Left ventricle myocardium inferior (tissue), 1 donor: ENCODE results near the gene ZNF275. TPM values are rescaled to one million over a fixed set of nuclear protein-coding genes. Genes with fewer than 3 reads are reported as not detected.

Experiments
- DNase-seq: peaks from one replicate; pipeline ENCODE4 v3.0.0-alpha.2; 2020
- H3K27ac ChIP-seq: fragments of 200-600 bp; replicated peaks from 2 replicates; pipeline ENCODE4 v1.8.0; 2021
- H3K27me3 ChIP-seq: fragments of 200-600 bp; 2 replicates; pipeline ENCODE4 v1.8.0; 2021; ENCODE audit warnings: low read depth
- H3K36me3 ChIP-seq: fragments of 200-600 bp; 2 replicates; pipeline ENCODE4 v1.8.0; 2021
- H3K4me1 ChIP-seq: fragments of 200-600 bp; 2 replicates; pipeline ENCODE4 v1.8.0; 2021
- H3K4me3 ChIP-seq: fragments of 200-600 bp; 2 replicates; pipeline ENCODE4 v1.8.0; 2021; ENCODE audit warnings: mild to moderate bottlenecking, moderate library complexity
- H3K9me3 ChIP-seq: fragments of 200-600 bp; replicated peaks from 2 replicates; pipeline ENCODE4 v1.8.0; 2021
- intact Hi-C: fragments of 100-400 bp; cut with micrococcal nuclease; formaldehyde crosslinking; loops from one replicate; pipeline ENCODE4 v1.11.0; 2022
- total RNA-seq: library from RNA; stranded (reverse); fragmentation: NEBNext Ultra II Directional; extraction: Animal tissue kit (Norgen Biotek cat#: 25700); gene quantifications from one replicate; pipeline ENCODE4 v1.2.1, GENCODE V29; 2021
- TF ChIP-seq, protein P1 (sequence below): fragments of 200-600 bp; IDR thresholded peaks from 2 replicates; pipeline ENCODE4 v1.8.0; 2021; ENCODE audit warnings: antibody characterized with exemption, mild to moderate bottlenecking, borderline replicate concordance
- donor health status: DM: no; HTN: yes; CAD: no; lungs with severe emphysema.

The ZNF275 gene
- total RNA-seq, 1 donor from 2014 or later: 6.4 TPM

DNA sequence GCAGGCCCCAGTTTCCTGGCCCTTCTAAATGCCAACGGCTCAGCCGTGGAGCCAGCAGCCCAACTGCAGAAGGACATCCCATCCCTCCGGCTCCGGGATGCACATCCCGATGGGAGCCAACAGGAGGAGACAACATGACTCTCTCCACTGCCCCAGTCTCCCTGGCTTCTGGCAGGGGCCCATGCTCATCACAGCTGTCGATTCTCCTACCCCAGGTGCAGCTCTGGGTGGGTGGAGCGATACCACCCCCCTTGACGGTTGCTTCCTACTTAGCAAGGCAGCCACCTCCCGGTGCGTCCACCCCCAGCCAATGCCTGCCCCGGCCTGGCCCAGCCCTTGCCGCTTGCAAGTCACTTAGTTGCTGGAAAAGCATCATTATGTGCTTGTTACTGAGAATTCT, 19.5 kb downstream of the ZNF275 start:
- no peak for DNase-seq
- Histone ChIP-seq H3K9me3 (no peaks in the 10 kb centered on the region), H3K4me1 (no peaks in the 10 kb centered on the region), H3K36me3 (no peaks in the 10 kb centered on the region), H3K27me3 (no peaks in the 10 kb centered on the region), H3K4me3 (no peak overlapping the region), H3K27ac (no peak overlapping the region)
- TF ChIP-seq, protein P1, sequence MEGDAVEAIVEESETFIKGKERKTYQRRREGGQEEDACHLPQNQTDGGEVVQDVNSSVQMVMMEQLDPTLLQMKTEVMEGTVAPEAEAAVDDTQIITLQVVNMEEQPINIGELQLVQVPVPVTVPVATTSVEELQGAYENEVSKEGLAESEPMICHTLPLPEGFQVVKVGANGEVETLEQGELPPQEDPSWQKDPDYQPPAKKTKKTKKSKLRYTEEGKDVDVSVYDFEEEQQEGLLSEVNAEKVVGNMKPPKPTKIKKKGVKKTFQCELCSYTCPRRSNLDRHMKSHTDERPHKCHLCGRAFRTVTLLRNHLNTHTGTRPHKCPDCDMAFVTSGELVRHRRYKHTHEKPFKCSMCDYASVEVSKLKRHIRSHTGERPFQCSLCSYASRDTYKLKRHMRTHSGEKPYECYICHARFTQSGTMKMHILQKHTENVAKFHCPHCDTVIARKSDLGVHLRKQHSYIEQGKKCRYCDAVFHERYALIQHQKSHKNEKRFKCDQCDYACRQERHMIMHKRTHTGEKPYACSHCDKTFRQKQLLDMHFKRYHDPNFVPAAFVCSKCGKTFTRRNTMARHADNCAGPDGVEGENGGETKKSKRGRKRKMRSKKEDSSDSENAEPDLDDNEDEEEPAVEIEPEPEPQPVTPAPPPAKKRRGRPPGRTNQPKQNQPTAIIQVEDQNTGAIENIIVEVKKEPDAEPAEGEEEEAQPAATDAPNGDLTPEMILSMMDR: no peak
- intact Hi-C loops: no loop called here

DNA sequence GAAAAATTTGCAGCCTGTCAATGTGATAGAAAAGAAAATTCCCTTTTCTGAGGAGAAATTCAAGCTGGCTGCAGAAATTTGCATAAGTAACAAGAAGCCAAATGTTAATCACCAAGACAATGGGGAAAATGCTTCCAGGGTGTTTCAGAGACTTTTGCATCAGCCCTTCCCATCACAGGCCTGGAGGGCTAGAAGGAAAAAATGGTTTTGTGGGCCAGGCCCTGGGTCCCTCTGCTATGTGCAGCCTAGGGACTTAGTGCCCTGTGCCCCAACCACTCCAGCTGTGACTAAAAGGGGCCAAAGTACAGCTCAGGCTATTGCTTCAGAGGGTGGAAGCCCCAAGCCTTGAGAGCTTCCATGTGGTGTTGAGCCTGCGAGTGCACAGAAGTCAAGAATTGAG, 23.9 kb downstream of the ZNF275 start:
- TF ChIP-seq, protein P1: no peak
- no peak for DNase-seq
- Histone ChIP-seq H3K9me3 (no peaks in the 10 kb centered on the region), H3K4me3 (no peak overlapping the region), H3K27me3 (no peaks in the 10 kb centered on the region), H3K27ac (no peak overlapping the region), H3K36me3 (no peaks in the 10 kb centered on the region), H3K4me1 (no peaks in the 10 kb centered on the region)
- intact Hi-C loops: no loop called here

DNA sequence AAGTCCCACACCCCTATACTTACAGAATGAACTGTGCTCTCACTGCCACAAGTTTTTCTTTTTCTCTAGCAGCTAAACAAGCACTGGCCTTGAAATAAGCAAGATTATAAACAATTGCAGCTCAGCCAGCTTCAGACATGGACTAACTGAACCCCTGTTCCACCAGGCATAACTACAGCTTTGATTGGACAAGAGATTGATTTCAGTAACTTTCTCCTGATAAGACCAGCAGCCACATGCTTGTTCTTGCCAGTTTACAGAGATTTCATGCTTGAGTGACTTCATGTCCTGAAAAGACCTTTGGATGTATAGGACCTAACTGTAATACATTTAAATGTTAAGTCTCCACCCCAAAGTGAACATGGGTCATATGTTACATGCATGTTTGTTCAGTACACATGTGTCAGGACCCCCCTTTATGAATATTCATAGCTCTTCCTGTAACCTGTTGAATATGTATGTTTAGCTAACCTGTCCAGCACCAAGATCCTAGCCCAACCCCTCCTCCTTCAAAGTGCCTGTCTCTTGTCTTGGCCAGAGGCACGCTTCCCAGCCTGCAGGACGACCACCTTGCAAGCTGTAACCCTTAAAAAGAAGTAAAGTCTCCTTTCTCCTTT, 27.9 kb downstream of the ZNF275 start:
- no peaks in the 10 kb centered on the region for H3K27me3 ChIP-seq
- TF ChIP-seq, protein P1: no peak
- H3K36me3 ChIP-seq: no peaks in the 10 kb centered on the region
- intact Hi-C loops: no loop called here
- H3K9me3 ChIP-seq: no peaks in the 10 kb centered on the region
- no peak for DNase-seq
- H3K4me3 ChIP-seq: no peak overlapping the region
- H3K27ac ChIP-seq: no peak overlapping the region
- H3K4me1 ChIP-seq: no peaks in the 10 kb centered on the region

DNA sequence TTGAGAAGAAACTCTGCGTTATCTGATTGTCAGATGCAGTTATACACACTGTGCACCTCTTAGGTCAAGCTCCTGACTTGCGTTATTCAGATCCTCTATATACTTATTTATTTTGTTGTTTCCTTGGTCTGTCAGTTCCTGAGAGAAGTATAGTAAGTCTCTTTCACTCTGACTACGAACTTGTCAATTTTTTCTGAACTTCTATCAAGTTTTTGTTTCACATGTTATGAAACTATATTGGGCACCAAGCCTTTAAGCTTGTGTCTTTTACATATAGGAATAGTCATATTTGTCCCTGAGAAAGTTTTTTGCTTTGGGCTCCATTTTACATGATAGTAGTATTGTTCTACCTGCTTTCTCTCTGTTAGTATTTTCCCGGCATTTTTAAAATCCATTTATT, 31.7 kb downstream of the ZNF275 start:
- intact Hi-C loops: no loop called here
- TF ChIP-seq, protein P1: no peak
- DNase-seq: no peak

DNA sequence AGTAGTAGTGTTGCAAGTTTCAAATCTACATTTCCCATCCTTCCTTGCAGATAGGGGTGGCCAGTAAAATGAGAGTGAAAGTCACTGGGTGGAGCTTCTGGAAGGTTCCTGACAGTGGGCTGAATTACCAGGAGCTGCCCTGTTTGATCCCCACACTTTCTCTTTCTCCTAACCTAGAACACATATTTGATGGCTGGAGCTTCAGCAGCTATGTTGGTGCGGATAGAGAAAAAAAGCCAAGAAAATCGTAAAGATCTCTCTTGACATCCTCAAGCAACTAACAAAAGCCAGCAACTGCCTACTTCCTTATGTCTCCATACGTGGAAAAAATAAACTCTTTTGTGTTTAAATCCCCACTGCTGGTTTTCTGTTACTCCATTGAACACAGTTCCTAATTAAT, 32.2 kb downstream of the ZNF275 start:
- TF ChIP-seq, protein P1: no peak
- intact Hi-C loops: no loop called here
- no peaks in the 10 kb centered on the region for H3K36me3 ChIP-seq
- no peaks in the 10 kb centered on the region for H3K27me3 ChIP-seq
- H3K4me1 ChIP-seq: no peaks in the 10 kb centered on the region
- H3K4me3 ChIP-seq: no peak overlapping the region
- no peak overlapping the region for H3K27ac ChIP-seq
- H3K9me3 ChIP-seq: no peaks in the 10 kb centered on the region
- DNase-seq: no peak

More for the DNA sequence above, 31.7 kb downstream of the ZNF275 start:
- Histone ChIP-seq H3K27me3 (no peaks in the 10 kb centered on the region), H3K4me1 (no peaks in the 10 kb centered on the region), H3K9me3 (no peaks in the 10 kb centered on the region), H3K27ac (no peak overlapping the region), H3K4me3 (no peak overlapping the region), H3K36me3 (no peaks in the 10 kb centered on the region)
